GM12874 (cell line): Measurements from ENCODE around the gene C5orf34.

Experiments used
- CTCF ChIP-seq: IDR thresholded peaks from 2 replicates; pipeline ENCODE4 v1.5.1; 2011; ENCODE audit warnings: low read depth, mild to moderate bottlenecking, control low read depth, low read length, moderate library complexity; ENCODE audit not compliant: insufficient read depth

The C5orf34 gene

GRCh38 chr5:43555895-43556606 lies 41.1 kb upstream of the C5orf34 start:
- TF ChIP-seq CTCF: no peak

- no peak for TF ChIP-seq CTCF
Measured at GRCh38 chr5:43554497-43554896, 39.5 kb upstream of the C5orf34 start.

GRCh38 chr5:43553381-43553780 lies 38.4 kb upstream of the C5orf34 start:
- TF ChIP-seq CTCF: no peak

- no peak for TF ChIP-seq CTCF
Measured at GRCh38 chr5:43551731-43552130, 36.8 kb upstream of the C5orf34 start.

- TF ChIP-seq CTCF: no peak
Measured at GRCh38 chr5:43548358-43548757, 33.4 kb upstream of the C5orf34 start.

- TF ChIP-seq CTCF: no peak
Measured at GRCh38 chr5:43547532-43547931, 32.6 kb upstream of the C5orf34 start.

- TF ChIP-seq CTCF: no peak
Measured at GRCh38 chr5:43543434-43543833, 28.5 kb upstream of the C5orf34 start.
